Coronary artery (tissue), 2 donors: Measurements from ENCODE around the gene CFAP43.

Experiments used
- DNase-seq: peaks from one replicate; pipeline ENCODE4 v3.0.0-alpha.2; 2017; ENCODE audit warnings: low spot score
- H3K27ac ChIP-seq, 2 donors: fragments of 200-600 bp; sonication (generic); one replicate each; pipeline ENCODE4 v1.5.1; 2016 to 2019
- H3K4me3 ChIP-seq: fragments of 200-600 bp; sonication (generic); 2 replicates; pipeline ENCODE4 v1.5.1; 2016; ENCODE audit warnings: mild to moderate bottlenecking, moderate library complexity
- TF ChIP-seq, protein P1 (sequence below): fragments of 200-600 bp; sonication (generic); IDR thresholded peaks from one replicate; pipeline ENCODE4 v1.5.1; 2019; ENCODE audit warnings: antibody characterized with exemption

Gene CFAP43

DNA sequence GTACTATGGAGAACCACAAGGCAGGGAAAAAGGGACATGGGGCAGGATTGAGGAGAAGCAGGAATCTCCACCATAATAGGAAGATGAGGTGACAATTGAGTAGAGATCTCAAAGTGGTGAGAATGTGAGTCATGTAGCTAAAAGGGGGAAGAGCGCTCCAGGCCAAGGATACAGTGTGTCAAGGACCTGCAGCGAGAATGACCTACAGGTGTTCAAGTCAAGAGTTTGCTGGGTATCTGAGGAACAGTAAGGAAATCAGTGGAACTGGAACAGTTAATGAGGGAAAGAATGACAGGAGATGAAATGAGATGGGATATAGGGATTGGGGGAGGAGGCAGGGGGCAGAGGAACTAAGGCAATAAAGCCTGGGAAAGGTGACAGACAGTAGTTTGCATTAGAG lies 76.6 kb downstream of the CFAP43 start:
- H3K27ac ChIP-seq: no peak overlapping the region
- TF ChIP-seq, protein P1, sequence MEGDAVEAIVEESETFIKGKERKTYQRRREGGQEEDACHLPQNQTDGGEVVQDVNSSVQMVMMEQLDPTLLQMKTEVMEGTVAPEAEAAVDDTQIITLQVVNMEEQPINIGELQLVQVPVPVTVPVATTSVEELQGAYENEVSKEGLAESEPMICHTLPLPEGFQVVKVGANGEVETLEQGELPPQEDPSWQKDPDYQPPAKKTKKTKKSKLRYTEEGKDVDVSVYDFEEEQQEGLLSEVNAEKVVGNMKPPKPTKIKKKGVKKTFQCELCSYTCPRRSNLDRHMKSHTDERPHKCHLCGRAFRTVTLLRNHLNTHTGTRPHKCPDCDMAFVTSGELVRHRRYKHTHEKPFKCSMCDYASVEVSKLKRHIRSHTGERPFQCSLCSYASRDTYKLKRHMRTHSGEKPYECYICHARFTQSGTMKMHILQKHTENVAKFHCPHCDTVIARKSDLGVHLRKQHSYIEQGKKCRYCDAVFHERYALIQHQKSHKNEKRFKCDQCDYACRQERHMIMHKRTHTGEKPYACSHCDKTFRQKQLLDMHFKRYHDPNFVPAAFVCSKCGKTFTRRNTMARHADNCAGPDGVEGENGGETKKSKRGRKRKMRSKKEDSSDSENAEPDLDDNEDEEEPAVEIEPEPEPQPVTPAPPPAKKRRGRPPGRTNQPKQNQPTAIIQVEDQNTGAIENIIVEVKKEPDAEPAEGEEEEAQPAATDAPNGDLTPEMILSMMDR: no peak
- DNase-seq: no peak
- H3K4me3 ChIP-seq: no peak overlapping the region

DNA sequence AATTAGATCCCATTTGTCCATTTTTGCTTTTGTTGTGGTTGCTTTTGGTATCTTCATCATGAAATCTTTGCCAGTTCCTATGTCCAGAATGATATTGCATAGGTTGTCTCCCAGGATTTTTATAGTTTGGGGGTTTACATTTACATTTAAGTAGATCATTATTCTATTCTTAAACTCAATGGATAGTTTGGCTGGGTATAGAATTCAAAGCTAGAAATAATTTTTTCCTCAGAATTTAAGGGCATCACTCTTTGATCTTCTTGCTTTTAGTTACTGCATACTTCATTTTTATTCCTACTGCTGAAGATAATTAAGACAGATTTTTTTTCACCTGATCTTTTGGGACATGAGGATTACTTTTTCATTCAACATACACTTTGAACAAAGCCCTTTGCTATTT lies 80.4 kb downstream of the CFAP43 start:
- Histone ChIP-seq H3K27ac (no peak overlapping the region), H3K4me3 (no peak overlapping the region)
- TF ChIP-seq, protein P1: no peak
- no peak for DNase-seq

DNA sequence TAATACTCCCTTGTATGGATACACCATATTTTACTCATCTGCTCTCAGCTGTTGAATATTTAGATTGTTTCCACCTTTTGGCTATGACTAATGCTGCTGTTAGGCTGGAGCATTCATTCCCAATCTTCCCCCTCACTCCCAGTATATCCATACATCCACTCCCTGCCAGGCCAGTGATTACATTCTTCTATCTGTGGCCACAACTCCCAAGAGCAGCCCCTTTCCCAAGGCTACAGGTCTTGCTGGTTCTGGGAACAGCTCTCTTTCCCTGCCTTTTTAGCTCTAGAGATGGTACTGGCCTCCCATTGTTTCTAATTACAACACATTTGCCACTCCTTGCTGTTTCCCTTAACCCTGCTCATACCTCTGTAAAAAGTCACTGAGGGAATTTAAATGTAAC lies 82.0 kb downstream of the CFAP43 start:
- TF ChIP-seq, protein P1: no peak
- Histone ChIP-seq H3K27ac (no peak overlapping the region), H3K4me3 (no peak overlapping the region)
- no peak for DNase-seq

DNA sequence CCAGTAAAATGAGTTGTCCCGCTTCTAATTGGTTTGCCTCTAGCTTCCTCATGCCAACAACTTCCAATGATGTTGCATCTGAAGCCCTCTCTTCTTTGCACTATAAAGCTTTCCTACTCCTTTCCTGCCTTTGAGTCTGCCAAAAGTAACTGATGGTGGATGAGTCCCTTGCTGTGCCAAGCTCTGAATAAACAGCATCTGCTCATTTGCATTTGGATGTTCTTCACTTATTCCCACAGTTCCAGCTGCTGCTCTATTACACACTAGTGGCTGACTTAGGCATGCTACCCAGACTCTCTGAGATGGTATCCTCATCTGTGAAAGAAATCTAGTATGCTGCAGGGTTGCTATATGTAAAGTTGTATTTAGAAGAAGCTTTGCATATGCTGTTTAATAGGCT lies 85.3 kb downstream of the CFAP43 start:
- Histone ChIP-seq H3K27ac (no peak overlapping the region), H3K4me3 (no peak overlapping the region)
- DNase-seq: no peak
- TF ChIP-seq, protein P1: no peak

DNA sequence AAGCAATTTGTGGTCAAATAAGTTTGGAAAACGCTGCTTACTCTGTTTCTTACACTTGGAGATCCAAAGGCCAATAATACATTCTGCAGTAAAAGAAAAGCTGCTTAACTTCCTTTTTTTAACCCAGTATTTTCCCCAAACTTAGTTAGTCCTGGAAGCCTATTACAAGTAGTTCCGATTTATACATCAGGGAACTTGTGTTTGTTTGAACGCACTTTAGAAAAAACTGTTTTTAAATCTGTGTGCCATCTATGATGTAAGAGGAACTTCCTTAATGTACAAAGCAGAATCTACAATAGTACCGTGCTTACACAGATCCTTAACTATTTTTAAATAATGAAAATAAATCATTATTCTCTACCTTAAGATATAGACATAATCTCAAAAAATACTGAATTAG lies 87.2 kb downstream of the CFAP43 start:
- DNase-seq: no peak
- no peak overlapping the region for H3K27ac ChIP-seq
- H3K4me3 ChIP-seq: no peak overlapping the region
- TF ChIP-seq, protein P1: no peak

DNA sequence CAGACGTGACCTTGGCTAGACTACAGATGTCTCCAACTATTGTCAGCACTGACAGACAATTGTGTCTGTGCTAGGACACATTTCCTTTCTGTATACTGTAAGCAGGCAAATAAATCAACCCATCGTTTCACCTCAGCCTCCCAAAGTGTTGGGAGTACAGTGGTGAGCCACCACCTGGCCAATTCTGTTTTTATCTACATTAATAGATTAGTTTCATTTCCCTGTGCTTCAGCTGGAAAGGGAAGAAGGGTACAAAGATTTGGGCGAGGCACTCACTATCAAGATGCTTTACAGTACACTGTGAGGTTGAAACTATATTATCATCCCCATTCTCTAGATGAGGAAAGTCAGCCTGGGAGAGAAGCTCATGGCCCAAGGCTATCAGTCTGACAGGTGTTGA lies 88.3 kb downstream of the CFAP43 start:
- Histone ChIP-seq H3K27ac (no peak overlapping the region), H3K4me3 (no peak overlapping the region)
- TF ChIP-seq, protein P1: no peak
- DNase-seq: no peak

DNA sequence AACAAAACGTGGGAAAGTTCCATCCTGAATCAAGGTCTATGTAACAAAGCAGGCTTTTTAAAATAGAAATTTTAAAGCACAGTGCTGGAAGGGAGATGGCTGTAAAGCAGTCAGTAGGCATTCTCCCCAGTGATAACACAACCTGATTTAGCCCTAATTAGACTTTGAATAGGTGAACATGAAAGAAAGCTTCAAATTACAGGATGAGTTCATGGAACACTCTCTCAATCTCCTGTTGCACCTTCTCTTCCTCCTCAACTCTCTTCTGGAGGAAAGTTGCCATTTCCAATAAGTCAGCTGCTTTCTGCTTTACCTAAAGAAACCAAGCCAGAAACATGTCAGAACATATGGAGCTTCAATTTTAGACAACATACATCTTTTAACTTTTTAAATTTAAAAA lies 90.1 kb downstream of the CFAP43 start:
- no peak overlapping the region for H3K4me3 ChIP-seq
- TF ChIP-seq, protein P1: no peak
- H3K27ac ChIP-seq: no peak overlapping the region
- no peak for DNase-seq
